HS-5 (cell line): ENCODE measurements around the gene CNR1.
"Not testable (repeated sequence)": the region's sequence is repeated elsewhere in the genome, so short reads cannot be mapped to it uniquely, and the experiment has no call there.

Experiments
- DNase-seq: peaks from one replicate; pipeline ENCODE4 v3.0.0-alpha.2; 2012; ENCODE audit warnings: low read depth

Gene CNR1

DNA sequence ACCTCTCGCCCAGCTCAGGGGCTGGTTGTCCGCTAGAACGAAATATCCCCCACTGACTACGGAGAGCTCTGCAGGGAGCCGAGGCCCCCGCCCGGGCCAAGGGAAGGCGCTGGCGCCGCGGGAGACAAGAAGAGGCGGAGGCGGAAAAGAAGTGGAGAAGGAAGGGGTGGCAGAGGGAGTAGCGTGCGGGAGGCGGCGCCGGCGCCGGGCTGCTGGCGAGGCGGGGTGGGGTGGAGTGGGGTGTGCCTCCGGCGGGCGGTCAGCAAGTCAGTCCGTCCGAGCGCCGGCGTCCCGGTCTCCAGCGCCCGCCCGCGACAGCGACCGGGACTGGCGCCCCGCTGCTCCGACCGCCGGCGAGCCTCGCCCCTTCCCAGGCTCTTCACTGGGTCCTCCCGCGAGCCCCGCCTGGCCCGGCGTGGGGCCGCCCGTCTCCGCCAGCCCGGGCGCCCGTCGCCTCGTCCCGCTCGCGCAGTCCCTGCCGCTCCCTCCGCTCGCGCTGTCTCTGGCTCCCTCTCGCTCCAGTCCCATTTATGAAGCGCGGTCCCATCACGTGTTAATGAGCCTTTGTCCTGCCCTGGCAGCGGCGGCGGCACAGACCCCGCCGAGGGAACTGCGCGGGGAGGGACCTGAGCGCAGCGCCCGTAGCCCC, at the start of gene CNR1:
Gene CNR1 (minus strand): TSS at position 504 of the 649 bp plus-strand sequence. CDS start 21,073 bp downstream, outside the sequence.
- DNase-seq, result no peak

DNA sequence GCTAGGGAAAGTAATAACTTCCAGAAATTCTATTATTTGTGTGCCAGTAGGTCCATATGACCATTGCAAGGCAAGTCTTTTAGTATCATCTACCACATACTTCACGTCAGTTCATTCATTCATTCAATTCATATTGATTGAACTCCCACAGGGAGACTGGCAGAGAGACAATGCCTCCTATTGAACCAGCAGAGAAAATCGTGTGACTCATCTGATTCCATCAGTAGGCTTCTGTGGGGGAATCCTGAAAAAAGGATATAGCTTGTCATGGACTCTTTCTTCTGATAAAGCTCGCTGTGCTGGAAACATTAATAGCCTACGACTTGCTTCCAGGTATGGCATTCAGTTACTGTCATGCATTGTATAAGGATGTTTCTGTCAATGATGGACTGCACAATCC, 45.3 kb upstream of the CNR1 start:
- no peak for DNase-seq

DNA sequence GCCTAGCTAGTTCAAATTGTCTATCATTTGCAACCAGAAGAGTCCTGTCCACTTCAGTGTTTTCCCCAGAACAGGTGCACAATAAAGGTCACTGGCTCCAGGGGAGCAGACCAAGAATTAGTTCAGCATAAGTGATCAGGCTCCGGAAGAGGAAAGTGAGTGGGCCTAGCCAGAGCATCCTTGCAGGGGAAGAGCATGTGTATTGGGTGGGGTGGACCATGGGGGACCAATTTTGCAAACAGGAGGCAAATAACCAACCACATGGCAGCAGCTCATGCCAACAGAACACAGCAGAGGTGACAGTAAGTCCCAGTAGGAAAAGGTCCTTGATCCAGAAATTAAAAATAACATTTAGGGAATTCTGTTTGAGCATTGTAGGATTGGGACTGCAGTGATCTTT, 43.2 kb upstream of the CNR1 start:
- DNase-seq, result no peak

DNA sequence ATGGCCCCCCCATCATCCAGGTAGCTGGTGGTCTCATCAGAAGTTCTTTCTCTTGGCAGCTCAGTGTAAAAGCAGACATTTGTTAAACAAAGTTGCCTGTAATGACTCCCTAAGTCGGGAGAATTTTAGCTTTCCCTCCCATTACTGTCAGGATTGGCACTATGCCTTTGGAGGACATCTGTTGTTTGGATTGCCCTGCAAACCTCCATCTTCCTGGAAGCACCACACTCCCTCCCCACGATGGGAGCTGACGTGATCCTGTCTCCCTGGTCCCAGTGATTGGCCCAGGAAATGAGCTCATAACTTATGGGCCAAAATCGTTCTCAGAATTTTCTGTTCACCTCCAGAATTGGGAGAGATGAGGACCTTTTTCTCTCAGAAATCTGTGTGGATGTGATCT, 42.6 kb upstream of the CNR1 start:
- DNase-seq, result no peak

DNA sequence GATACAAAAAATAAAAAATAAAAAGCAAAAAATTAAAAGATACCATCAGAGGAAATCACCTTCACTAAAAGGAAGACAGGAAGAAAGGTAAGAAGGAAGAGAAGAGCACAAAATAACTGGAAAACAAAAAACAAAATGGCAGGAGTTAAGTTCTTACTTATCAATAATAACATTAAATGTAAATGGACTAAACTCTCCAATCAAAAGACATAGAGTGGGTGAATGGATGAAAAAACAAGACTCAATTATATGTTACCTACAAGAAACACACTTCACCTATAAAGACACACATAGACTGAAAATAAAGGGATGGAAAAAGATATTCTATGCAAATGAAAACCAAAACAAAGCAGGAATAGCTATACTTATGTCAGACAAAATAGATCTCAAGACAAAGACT, 35.6 kb upstream of the CNR1 start:
- not testable (repeated sequence) for DNase-seq

DNA sequence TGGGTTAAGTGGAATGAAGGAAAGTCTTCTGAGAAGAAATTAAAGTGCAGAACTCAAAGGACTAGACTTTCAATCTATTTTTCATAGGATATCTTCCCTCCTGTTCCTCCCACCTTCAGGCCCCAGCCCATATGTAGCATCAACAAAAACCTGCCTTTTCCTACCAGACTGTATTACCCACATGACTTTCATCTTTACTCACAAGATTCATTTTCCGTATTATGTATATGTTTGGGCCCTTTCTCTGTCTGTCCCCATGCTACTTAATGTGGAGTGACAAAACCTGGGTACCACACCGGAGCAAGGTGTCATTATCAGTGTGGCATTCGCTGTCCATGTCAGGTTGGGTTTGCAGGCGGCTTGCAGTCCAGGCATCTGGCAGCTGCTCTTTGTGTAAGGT, 18.8 kb upstream of the CNR1 start:
- DNase-seq, result no peak

DNA sequence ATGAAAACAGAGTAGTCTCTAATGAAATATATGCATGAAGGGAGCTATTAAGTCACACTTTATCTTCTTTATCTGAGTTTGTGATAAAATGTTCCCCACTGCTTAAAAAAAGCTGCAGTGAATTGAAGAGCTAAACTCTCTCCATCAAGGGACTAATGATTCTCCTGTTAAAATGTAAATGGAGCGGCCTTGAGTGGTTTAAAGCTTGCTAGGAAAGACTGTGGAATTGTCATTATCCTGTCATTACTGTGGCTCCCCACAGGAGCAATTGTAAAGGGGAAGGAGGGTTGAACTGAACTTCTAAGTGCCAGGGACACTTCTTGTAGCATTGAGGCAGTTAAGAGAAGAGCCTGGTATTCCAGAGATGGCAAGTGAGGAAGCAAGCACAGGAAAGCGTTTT, 17.3 kb upstream of the CNR1 start:
- DNase-seq, result no peak

DNA sequence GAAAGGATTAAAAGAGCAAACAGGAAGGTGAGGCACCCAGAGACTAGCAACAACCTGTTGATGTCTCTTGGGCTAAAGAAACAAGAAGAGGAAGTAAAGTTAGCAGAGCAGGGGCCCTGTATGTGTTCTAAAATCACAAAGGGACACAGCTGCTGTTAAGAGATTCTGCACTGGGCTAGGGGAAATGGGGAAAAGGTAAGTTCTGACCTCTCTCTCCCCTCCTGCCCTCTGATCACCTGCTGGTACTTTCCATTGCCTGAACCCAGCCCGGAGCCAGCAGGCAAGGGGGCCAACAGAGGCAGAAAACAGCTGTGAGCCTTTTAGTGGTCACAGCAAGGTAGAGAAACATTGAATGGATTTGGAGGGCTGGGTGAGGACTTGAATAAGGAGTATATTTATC, 13.5 kb upstream of the CNR1 start:
- no peak for DNase-seq

DNA sequence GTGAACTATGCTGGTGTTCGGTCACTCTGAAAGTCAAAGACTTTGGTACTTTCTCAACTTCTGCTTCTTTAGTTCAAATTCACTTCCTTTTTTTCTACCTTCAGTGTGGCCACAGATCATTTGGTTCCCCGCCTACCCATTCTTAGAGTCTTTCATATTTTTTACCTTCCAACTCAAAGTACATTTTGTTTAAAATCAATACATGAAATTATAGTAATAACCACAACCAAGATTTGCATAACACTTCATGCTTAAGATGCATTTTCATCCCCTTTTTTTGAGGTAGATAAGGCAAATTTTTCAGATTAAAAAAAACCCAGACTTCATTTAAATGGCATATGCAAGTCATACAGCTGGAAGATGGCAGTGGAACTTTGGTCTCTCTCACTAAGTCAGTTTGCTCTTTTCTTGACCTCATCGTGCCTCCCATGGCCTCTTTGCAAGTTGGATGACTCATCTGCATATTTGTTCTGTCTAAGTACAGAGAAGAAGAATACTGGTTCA, 11.9 kb upstream of the CNR1 start:
- DNase-seq, result no peak

DNA sequence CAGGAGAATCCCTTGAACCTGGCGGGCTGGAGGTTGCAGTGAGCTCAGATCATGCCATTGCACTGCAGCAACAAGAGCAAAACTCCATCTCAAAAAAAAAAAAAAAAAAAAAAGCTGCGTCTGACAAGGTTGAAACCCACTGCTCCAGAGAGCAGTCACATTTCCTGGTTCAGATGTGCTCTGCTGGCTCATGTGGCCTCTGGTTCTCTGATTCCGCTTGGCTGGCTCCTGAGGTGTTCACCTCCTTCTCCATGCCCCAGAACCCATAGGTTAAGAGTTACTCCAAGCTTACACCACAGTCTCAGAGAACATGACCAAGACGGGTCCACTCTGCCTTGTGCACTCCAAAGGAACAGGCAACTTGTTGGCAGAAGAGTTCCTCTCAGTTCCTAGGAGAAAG, 8.8 kb upstream of the CNR1 start:
- DNase-seq, result no peak

DNA sequence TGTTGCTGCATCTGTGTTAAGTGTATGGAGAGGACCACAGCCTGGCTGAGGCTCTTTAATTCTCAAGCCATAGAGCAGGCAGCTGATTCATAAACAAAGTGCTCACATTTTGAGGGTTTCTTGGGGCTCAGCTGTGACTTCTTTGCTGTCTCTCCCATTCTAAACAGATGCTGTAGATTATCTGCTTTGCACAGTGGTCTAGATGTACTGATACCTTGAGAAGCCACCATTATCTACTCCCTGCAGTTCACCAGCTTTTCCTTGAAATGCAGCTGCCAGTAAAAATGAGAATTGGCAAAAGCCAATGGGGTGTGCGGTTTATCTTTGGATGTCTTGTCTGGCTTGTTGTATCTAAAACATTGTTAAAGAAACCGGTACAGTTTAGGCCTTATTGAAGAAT, 5.2 kb upstream of the CNR1 start:
- DNase-seq, result no peak

DNA sequence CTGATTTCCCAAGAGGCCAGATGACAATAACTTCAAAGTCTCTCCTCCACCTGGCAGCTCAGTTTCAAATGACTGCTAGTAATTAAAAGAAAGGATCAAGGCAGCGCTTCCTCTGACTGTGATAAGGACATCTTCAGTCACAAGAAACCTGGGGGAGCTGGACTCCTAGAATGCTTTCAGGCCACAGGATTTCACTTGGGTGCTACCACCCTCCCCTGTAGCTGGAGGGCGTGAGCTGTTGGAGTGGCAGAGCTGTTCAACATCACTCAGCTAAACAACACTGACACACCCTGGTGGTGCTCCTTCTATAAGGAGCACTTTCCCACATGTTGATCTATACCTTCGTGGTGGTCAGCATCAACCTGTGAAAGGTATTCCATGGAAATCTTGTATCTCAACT, 2.2 kb upstream of the CNR1 start:
- DNase-seq, result no peak

DNA sequence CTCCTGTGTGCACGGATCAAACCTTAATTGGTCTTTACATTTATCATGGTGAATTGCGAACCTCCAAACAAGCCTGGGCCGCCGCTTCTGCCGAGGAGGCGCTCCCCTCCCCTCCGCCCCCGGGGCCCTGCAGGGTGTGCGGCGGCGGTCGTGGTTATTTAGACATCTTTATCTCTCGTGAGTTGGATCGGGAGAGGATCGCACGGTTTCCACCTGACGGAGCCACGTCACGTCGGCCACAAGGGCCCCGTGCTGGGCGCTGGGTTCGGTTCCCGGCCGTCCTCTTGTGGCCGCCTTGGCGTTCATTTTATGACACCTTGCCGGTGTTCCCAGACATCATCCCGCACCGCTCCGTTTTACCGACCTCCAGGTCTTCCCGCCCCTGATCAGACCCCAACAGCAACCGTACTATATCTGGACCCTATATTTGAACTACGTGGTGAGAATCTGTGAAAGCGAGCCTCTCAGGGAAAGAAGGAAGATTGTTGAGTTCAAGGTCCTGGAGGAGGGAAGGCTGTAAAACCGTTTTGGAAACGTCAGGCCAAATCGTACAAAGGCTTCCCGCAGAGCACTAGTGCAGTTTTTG, 1.3 kb upstream of the CNR1 start:
- DNase-seq, result no peak

DNA sequence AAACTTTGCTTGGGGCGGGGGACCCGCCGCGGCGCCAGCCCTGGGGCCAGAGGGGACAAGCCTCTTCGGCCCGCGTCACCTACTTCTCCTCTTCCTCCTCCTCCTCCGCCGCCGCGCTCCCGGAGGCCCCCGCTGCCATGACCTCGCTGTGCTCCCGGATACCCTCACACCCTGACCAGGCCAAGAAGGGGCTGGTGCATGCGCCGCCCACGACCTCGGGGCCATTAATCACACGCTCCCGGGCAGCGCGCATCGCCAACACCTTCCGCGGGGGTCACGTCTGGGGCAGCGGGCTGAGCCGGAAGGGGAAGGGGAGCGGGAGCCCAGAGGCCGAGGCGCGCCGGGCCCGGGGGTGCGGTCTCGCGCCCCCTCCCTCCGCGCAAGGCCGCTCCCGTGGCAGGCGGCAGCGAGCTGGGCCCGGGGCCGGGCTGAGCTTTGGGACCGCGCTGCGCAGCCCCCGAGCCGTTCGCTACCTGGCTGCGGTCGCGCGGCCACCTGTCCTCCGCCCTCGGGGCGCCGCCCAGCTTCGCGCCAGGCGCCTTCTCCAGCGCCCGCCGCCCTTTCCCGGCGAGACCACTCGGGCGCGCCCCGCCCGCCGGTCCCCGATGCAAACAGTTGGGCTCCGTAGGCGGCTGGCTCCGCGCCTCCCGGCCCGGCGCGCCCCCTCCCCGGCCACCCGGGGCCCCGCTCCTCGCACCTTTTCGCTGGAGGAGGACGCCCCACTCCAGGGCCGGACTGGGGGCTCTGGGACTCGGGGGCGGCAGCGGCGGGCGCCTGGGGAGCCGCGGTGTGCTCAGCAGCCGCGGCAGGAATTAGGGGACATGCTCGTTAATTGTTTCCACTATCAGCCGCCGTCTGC, 575 bp upstream of the CNR1 start:
- no peak for DNase-seq

DNA sequence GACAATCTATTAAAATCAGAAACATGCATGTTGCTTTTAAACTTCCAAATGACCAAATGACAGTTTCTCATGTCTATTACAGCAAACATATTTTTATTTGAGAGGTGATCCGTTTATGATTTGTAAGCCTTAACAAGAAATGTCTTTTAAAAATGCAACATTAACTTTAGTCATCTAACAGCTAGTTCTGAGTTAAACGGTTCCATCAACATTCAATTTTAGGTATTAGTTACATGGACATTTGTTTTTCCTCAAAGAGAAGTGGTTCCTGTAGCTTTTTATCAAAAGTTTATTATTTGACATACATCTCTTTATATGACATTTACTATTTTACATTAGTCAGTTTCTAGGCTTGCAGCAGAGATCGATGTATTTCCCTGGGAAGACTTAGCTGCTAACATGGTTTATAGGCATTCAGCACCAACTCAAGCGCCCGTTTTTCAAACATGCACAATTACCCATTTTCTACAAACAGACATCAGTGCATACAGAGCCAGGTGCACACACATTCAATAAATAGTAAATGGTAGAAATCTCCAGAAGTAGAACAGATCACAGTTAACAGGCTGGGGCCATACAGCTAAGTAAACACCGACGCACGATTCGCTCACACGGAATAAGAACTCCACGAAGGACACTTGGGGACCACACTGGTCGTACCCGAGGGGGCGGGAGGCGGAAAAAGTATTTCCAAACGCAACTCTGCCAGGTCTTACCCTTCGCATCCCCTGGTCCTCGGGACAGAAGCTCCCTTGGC, 882 bp downstream of the CNR1 start:
- DNase-seq, result no peak

DNA sequence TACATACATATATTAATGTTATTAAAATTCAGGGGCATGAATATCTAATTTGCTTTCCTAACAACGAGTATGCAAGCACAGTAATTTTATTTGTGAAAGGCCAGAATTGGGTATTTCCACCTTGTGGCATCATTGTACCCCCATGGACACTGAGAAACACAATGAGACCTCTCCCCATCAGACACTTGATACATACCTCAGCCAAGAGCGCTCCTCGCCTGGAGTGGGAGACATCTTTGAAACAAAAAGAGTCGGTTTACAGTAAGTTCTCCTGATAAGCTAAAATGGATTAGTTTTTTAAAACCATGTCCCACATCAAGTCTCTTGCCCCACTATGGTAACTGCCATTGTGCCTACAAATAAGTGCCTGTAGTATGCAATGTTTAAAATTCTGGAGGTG, 2.1 kb downstream of the CNR1 start:
- DNase-seq, result no peak

DNA sequence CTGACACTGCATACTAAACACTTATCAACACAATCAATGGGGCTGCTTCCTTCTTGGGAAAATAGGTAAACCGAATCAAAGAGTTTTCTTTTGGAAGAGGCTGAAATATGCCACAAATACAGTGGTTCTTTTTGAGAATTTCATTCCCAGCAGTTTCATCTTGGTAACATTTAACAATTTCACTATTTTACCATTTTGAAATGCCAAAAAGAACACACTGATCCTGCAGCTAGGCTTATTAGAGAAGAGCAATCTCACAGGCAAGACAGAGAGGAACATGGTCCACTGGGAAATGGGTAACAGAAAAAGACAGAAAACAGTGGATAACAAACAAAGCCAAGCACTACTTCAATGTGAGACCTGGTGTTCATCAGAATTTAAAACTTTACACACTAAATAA, 2.5 kb downstream of the CNR1 start:
- no peak for DNase-seq

DNA sequence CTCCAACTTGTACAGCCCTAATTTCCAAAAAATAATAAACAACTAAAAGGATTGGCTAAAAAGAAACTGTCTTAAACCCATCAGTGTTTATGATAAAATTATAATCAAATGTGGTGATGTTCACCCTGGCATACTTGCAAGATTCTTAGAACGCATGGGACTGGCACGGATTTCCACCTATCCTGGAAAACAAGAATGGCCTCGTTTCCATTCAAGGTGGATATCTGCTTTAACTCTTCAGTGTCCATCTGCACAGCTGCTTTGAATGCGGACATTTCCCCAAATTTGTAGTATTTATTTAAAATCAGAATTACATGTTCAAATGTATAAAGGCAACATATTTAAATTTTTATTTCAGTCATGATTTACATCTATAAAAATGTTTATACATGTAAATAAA, 4.2 kb downstream of the CNR1 start:
- no peak for DNase-seq

DNA sequence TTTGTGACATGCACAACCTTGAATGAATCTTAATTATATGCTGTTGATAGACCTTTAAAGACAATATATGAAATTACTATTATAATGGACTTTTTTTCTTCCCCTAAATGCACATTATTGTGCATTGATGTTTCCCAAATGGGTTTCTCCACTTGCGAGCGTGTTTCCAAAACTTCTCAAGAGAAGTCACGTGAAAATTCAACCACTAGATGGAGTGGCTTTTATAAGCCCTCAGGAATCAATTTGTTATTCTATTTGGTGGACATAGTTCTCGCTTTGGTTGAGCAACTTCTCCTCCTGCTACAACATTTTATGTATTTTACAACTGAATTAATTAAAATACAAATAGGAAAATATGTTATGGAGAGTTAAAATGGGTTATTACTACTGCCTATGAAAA, 9.0 kb downstream of the CNR1 start:
- DNase-seq, result no peak

DNA sequence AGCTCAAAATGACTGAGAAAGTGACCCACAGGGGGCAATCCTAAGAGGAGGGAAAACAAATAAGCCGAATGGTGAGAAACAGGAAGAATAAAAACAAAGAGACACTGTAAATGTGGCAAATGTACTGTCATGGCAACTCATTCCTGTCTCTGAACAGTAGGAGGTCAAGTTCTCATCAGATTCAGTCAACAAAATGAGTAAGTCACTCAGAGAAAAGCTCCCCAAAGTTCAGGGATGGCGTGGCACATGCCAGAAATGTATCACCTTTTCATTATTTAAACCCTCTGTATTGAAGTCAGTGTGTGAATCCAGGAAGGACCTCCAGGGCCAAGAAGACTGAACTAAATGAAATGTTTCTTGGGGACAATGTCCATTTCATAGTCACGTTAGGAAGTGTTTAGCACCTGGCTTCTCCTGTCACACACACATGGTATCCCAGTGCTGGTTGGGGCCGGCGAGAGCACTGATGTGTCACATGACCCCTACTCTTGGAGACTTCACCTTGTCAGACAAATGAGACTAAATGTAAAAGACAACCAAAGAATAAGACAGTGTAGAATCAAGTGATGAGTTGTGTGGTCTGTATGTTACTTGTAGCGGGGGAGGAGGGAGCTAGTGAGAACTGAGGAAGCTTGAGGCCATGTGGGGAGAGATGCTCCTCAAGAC, 20.7 kb downstream of the CNR1 start:
- DNase-seq, result no peak

DNA sequence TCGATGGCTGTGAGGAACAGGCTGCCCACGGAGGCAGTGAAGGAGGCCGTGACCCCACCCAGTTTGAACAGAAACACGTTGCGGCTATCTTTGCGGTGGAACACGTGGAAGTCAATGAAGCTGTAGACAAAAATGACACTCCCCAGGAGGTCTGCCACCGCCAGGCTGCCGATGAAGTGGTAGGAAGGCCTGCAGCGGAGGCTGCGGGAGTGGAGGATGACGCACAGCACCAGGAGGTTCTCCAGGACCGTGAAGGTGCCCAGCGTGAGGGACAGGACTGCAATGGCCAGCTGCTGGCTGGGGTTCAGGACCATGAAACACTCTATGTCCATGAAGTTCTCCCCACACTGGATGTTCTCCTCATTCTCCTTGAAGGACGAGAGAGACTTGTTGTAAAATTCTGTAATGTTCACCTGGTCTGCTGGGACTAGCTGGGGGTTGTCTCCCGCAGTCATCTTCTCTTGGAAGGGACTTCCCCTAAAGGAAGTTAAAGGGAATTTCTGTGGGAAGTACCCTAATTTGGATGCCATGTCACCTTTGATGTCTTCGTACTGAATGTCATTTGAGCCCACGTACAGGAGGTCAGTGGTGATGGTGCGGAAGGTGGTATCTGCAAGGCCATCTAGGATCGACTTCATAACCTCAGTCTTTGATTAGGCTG, 21.4 kb downstream of the CNR1 start:
- DNase-seq, result no peak
